ACC112 (cell line): ENCODE results near the gene TRPM2.

Source experiments
- H2AFZ ChIP-seq: fragments of 200-600 bp; sonication (generic); one replicate; pipeline ENCODE4 v1.6.0; 2017; ENCODE audit warnings: antibody characterized with exemption, low read length; ENCODE audit not compliant: unreplicated experiment
- H3K27ac ChIP-seq: fragments of 200-600 bp; sonication (generic); 2 replicates; pipeline ENCODE4 v1.5.1; 2014; ENCODE audit warnings: low read depth, mild to moderate bottlenecking, antibody characterized with exemption, low read length, moderate library complexity
- H3K27me3 ChIP-seq: fragments of 200-600 bp; sonication (generic); 2 replicates; pipeline ENCODE4 v1.6.1; 2014; ENCODE audit warnings: mild to moderate bottlenecking, antibody characterized with exemption, low read length, moderate library complexity, mixed read lengths; ENCODE audit not compliant: insufficient read depth
- H3K36me3 ChIP-seq: fragments of 200-600 bp; sonication (generic); 2 replicates; pipeline ENCODE4 v1.6.1; 2016; ENCODE audit warnings: mild to moderate bottlenecking, antibody characterized with exemption, low read length, moderate library complexity, mixed read lengths; ENCODE audit not compliant: insufficient read depth
- H3K4me1 ChIP-seq: fragments of 200-600 bp; sonication (generic); one replicate; pipeline ENCODE4 v1.6.1; 2016; ENCODE audit warnings: low read length, mixed read lengths; ENCODE audit not compliant: insufficient read depth, unreplicated experiment, control insufficient read depth
- H3K4me3 ChIP-seq: fragments of 200-600 bp; sonication (generic); 2 replicates; pipeline ENCODE4 v1.5.1; 2014; ENCODE audit warnings: mild to moderate bottlenecking, low read depth, low read length
- H3K79me2 ChIP-seq: fragments of 200-600 bp; sonication (generic); one replicate; pipeline ENCODE4 v1.6.0; 2016; ENCODE audit warnings: low read length; ENCODE audit not compliant: control insufficient read depth, unreplicated experiment, insufficient read depth

The TRPM2 gene

GRCh38 chr21:44443291-44443890 is 90.0 kb downstream of the TRPM2 start:
- Histone ChIP-seq H2AFZ (no peak overlapping the region), H3K27me3 (peaks cover 29% of the 10 kb centered on the region), H3K79me2 (no peaks in the 10 kb centered on the region), H3K4me1 (no peaks in the 10 kb centered on the region), H3K36me3 (no peaks in the 10 kb centered on the region), H3K4me3 (no peak overlapping the region), H3K27ac (no peak overlapping the region)

- no peak overlapping the region for H2AFZ ChIP-seq
- no peaks in the 10 kb centered on the region for H3K79me2 ChIP-seq
- H3K27me3 ChIP-seq = peaks cover 34% of the 10 kb centered on the region
- H3K4me3 ChIP-seq = no peak overlapping the region
- no peaks in the 10 kb centered on the region for H3K4me1 ChIP-seq
- no peak overlapping the region for H3K27ac ChIP-seq
- H3K36me3 ChIP-seq = no peaks in the 10 kb centered on the region
Measured at GRCh38 chr21:44443891-44444285, 90.5 kb downstream of the TRPM2 start.

GRCh38 chr21:44444286-44444931 is 91.0 kb downstream of the TRPM2 start:
- Histone ChIP-seq H3K36me3 (no peaks in the 10 kb centered on the region), H3K4me1 (no peaks in the 10 kb centered on the region), H3K79me2 (no peaks in the 10 kb centered on the region), H2AFZ (no peak overlapping the region), H3K27me3 (peaks cover 39% of the 10 kb centered on the region), H3K4me3 (no peak overlapping the region), H3K27ac (no peak overlapping the region)

- Histone ChIP-seq H3K79me2 (no peaks in the 10 kb centered on the region), H3K27me3 (peaks cover 47% of the 10 kb centered on the region), H2AFZ (no peak overlapping the region), H3K27ac (no peak overlapping the region), H3K4me1 (no peaks in the 10 kb centered on the region), H3K36me3 (no peaks in the 10 kb centered on the region), H3K4me3 (no peak overlapping the region)
Measured at GRCh38 chr21:44445145-44445812, 91.9 kb downstream of the TRPM2 start.

GRCh38 chr21:44448651-44449131 is 95.3 kb downstream of the TRPM2 start:
- Histone ChIP-seq H3K27ac (no peak overlapping the region), H3K4me3 (no peak overlapping the region), H3K27me3 (peaks cover 65% of the 10 kb centered on the region), H2AFZ (no peak overlapping the region), H3K79me2 (no peaks in the 10 kb centered on the region), H3K4me1 (no peaks in the 10 kb centered on the region), H3K36me3 (no peaks in the 10 kb centered on the region)

GRCh38 chr21:44449473-44450363 is 96.3 kb downstream of the TRPM2 start:
- H3K27ac ChIP-seq = no peak overlapping the region

GRCh38 chr21:44450402-44450801 is 97.0 kb downstream of the TRPM2 start:
- Histone ChIP-seq H3K4me3 (no peak overlapping the region), H3K4me1 (no peaks in the 10 kb centered on the region), H2AFZ (no peak overlapping the region), H3K36me3 (no peaks in the 10 kb centered on the region), H3K27me3 (peaks cover 64% of the 10 kb centered on the region), H3K27ac (no peak overlapping the region), H3K79me2 (no peaks in the 10 kb centered on the region)

More at GRCh38 chr21:44449473-44450363, 96.3 kb downstream of the TRPM2 start:
- no peaks in the 10 kb centered on the region for H3K36me3 ChIP-seq
- no peaks in the 10 kb centered on the region for H3K79me2 ChIP-seq
- no peaks in the 10 kb centered on the region for H3K4me1 ChIP-seq
- H3K4me3 ChIP-seq = no peak overlapping the region
- H2AFZ ChIP-seq = no peak overlapping the region
- peaks cover 69% of the 10 kb centered on the region for H3K27me3 ChIP-seq

- H3K27ac ChIP-seq = no peak overlapping the region
- no peaks in the 10 kb centered on the region for H3K79me2 ChIP-seq
- H3K4me3 ChIP-seq = no peak overlapping the region
- H3K4me1 ChIP-seq = no peaks in the 10 kb centered on the region
- no peaks in the 10 kb centered on the region for H3K36me3 ChIP-seq
- H2AFZ ChIP-seq = no peak overlapping the region
- peaks cover 67% of the 10 kb centered on the region for H3K27me3 ChIP-seq
Measured at GRCh38 chr21:44450999-44451398, 97.6 kb downstream of the TRPM2 start.

GRCh38 chr21:44453120-44453519 is 99.7 kb downstream of the TRPM2 start:
- Histone ChIP-seq H3K27me3 (peaks cover 55% of the 10 kb centered on the region), H3K36me3 (no peaks in the 10 kb centered on the region), H2AFZ (no peak overlapping the region), H3K4me3 (no peak overlapping the region), H3K79me2 (no peaks in the 10 kb centered on the region), H3K27ac (no peak overlapping the region), H3K4me1 (no peaks in the 10 kb centered on the region)

- H3K4me1 ChIP-seq = no peaks in the 10 kb centered on the region
Measured at GRCh38 chr21:44454058-44454457, 100.6 kb downstream of the TRPM2 start.

More at GRCh38 chr21:44454058-44454457, 100.6 kb downstream of the TRPM2 start:
- Histone ChIP-seq H3K79me2 (no peaks in the 10 kb centered on the region), H3K27ac (no peak overlapping the region), H2AFZ (no peak overlapping the region), H3K4me3 (no peak overlapping the region), H3K36me3 (no peaks in the 10 kb centered on the region), H3K27me3 (peaks cover 46% of the 10 kb centered on the region)
